DMS 273 (cell line): ENCODE measurements around the gene SMAD7.

Source experiments
- DNase-seq: peaks from one replicate; lab custom pipeline; 2025; ENCODE audit not compliant: unreplicated experiment; lab: John Stamatoyannopoulos, UW

SMAD7 gene

GRCh38 chr18:48986851-48987761, 36.3 kb upstream of the SMAD7 start:
- no peak for DNase-seq

GRCh38 chr18:48985161-48985560, 34.4 kb upstream of the SMAD7 start:
- no peak for DNase-seq

GRCh38 chr18:48983793-48984437, 33.1 kb upstream of the SMAD7 start:
- peak; percentile 57 for DNase-seq

- DNase-seq = no peak
Observed at GRCh38 chr18:48982266-48982665, 31.5 kb upstream of the SMAD7 start.

- DNase-seq = no peak
Observed at GRCh38 chr18:48979944-48980890, 29.5 kb upstream of the SMAD7 start.

GRCh38 chr18:48977914-48978313, 27.1 kb upstream of the SMAD7 start:
- no peak for DNase-seq

- DNase-seq = peak; percentile 83
Observed at GRCh38 chr18:48975817-48976649, 25.3 kb upstream of the SMAD7 start.

DNA sequence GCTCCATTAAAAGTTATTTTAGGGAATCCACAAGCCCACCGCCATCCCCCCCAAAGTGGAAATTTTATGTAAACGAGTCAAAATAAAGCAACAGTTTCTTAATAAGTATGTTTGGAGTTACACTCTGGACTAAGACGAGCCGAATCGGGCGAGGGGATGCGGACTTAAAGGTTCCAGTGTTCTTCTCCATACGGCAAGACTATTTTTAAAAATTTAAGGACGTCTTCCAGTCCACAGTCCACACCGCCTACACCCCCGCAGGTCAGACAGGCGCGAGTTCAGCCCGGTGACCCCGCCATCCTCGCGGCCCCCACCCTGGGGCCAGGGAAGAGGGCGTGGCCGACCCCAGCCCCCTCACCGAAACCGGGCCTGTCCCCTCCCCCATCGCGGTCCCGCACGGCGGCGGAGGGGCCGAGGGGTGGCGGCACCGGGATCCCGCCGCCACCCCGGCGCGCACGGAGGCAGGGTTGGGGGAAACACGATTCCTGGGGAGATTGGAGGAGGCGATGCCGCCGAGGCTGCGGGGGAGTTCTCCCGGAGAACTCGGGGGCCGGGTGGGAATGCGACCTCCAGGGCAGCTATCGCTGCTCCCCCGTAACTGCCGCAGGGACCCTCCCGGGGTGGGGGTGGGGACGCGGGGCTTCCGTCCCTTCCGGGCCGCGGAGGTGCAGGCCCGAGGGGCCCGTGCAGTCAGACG, 24.5 kb upstream of the SMAD7 start:
- DNase-seq = peak; percentile 66

- peak; percentile 41 for DNase-seq
Observed at GRCh38 chr18:48974304-48975119, 23.7 kb upstream of the SMAD7 start.

- DNase-seq = no peak
Observed at GRCh38 chr18:48973731-48974130, 23.0 kb upstream of the SMAD7 start.

DNA sequence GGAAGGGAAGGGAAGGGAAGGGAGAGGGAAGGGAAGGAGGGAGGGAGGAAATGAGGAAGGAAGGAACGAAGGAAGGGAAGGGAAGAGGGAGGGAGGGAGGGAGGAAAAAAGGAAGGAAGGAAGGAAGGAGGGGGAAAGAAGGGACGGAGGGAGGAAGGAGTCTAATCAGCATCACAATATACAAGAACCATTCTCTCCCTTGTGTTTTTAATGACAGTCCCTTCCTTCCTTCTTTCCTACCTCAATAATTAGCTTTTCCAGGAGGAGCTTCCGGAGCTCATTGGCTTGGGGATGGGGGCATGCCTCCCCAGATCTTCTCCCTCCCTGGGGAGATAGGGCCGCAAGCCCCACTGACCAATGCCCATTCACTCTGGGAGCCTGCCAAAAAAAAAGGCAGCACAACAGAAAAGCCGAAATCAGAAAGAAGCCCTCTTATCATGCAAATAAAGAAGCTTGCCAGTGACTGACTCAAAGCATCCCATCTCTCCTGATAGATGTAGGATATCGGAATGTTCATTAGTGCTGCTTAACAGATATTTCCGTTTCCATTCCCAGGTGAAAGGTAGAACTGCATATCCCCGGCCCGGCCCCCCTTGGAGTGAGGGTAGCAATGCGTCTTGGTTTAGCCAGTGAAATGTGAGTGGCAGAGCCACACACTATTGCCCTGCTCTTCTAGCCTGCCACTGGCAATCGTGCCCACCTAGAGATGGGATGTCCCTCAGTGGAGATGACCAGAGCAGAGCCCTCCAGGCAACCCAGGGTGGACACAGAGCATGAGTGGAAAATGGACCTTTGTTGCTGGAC, 17.8 kb upstream of the SMAD7 start:
- DNase-seq = no peak

DNA sequence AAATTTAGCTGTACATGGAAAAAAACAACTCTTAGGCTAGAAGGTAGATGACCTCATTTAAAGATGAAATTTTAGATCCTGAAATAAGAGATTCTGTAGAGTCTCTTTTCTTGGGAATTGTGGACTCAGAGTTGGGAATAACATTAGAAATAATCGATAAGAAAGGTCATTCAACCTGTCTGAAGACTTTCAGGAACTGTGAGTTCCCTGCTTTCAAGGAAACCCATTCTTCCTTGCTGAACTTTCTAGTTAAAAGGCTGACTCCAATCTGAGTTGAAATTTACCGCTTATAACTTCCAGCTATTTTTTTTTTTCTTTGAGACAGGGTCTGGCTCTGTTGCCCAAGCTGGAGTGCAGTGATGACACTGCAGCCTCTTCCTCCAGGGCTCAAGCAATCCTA, 16.8 kb upstream of the SMAD7 start:
- DNase-seq = no peak

GRCh38 chr18:48966523-48966922, 15.8 kb upstream of the SMAD7 start:
- no peak for DNase-seq

- DNase-seq = no peak
Observed at GRCh38 chr18:48963586-48964470, 13.1 kb upstream of the SMAD7 start.

DNA sequence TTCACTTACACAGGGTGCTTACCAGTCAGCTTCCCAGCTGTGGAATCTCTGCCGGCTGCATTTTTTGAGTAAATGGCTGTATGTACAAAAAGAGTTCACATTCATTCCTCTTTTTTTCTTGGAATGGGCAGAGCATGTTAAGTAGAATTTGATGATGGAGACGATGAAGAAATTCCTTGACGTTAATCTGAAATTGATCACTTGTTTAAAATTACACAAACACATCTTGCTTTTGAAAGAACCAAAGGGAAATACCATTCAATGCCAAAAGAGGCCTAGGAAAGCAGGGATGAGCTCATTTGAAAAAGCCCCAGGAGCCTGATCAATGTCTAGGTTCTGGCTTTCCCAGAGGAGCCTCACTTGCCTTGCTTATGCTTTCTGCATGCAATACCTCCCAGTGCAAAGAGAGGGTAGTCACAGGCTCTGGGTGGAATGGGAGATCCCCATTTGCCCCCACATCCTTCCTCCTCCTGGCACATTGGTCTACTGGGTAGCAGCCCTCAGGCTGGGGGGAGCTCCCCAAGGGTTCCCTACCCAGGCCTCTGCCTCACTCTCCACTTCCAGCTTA, 12.3 kb upstream of the SMAD7 start:
- no peak for DNase-seq

DNA sequence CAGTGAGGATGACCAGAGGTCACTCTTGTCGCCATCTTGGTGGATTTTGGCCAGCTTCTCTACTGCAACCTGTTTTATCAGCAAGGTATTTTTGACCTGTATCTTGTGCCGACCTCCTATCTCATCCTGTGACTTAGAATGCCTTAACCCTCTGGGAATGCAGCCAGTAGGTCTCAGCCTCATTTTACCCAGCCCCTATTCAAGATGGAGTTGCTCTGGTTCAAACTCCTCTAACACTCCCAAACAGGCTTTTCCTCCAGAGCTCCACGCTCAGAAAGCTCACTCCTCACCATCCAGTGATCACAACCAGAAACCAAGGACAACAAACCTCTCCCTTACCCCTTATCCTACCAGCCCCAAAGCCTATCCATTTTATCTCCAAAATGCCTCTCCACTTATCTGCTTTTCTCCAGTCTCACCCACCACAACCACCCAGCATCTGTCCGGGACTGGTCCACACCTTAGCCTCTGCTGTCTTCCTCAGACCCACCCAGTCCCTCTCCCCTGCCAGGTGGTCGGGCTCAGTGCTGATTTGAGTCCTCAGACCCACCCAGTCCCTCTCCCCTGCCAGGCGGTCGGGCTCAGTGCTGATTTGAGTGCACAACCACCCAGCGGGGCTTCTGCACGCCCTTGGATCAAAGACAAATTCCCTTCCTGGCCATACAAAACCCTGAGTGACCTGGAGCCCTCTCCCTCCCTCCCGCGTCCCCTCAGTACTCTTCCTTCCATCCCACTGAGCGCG, 11.7 kb upstream of the SMAD7 start:
- DNase-seq = no peak
